Measurements from ENCODE around the gene NPNT. TPM values are rescaled to one million over a fixed set of nuclear protein-coding genes. Genes with fewer than 3 reads are reported as not detected.

NPNT gene
- total and polyA plus RNA-seq, 2 donors from 2014 or later = 78.3 to 117 TPM

- intact Hi-C loops (cut with DNase I) = no loop called here
- H3K4me3 ChIP-seq (ENCODE audit: low read length in 3 of 3) = no peak overlapping the region
- no peak for TF ChIP-seq CTCF (IDR thresholded peaks at IDR 0.05; ENCODE audit: borderline replicate concordance, extremely low read depth, insufficient read depth)
- DNase-seq = no peak
- H3K27ac ChIP-seq (ENCODE audit: low read depth in 2 of 2, low read length in 2 of 2) = no peak overlapping the region
- no peaks in the 10 kb centered on the region for H3K27me3 ChIP-seq (ENCODE audit: control insufficient read depth, insufficient read depth, low read length)
- no peaks in the 10 kb centered on the region for H3K36me3 ChIP-seq (ENCODE audit: control insufficient read depth in 2 of 3, insufficient read depth in 3 of 3, low read length in 3 of 3)
- peaks cover 0 to 3% (median 0%) of the 10 kb centered on the region in 3 donors for H3K4me1 ChIP-seq (ENCODE audit: control insufficient read depth in 2 of 3, insufficient read depth in 2 of 3, low read depth in 1 of 3, low read length in 3 of 3)
- no peak for FAIRE-seq
- H3K9me3 ChIP-seq (ENCODE audit: control insufficient read depth in 2 of 3, insufficient read depth in 1 of 3, low read length in 3 of 3) = no peaks in the 10 kb centered on the region
- no peak overlapping the region for H3K9ac ChIP-seq (ENCODE audit: low read length in 3 of 3)
Observed at GRCh38 chr4:105970371-105970770, 75.1 kb downstream of the NPNT start.

DNA sequence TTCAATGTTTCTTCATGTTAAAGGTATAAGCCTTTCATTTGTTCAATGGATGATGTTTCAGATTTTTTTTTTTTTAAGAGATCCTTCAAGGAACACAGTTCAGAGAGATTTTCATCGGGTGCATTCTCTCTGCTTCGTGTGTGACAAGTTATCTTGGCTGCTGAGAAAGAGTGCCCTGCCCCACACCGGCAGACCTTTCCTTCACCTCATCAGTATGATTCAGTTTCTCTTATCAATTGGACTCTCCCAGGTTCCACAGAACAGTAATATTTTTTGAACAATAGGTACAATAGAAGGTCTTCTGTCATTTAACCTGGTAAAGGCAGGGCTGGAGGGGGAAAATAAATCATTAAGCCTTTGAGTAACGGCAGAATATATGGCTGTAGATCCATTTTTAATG is 75.8 kb downstream of the NPNT start:
- Histone ChIP-seq H3K27ac (ENCODE audit: low read depth in 2 of 2, low read length in 2 of 2) (no peak overlapping the region), H3K9ac (ENCODE audit: low read length in 3 of 3) (no peak overlapping the region), H3K36me3 (ENCODE audit: control insufficient read depth in 2 of 3, insufficient read depth in 3 of 3, low read length in 3 of 3) (no peaks in the 10 kb centered on the region), H3K4me3 (ENCODE audit: low read length in 3 of 3) (no peak overlapping the region), H3K9me3 (ENCODE audit: control insufficient read depth in 2 of 3, insufficient read depth in 1 of 3, low read length in 3 of 3) (no peaks in the 10 kb centered on the region), H3K27me3 (ENCODE audit: control insufficient read depth, insufficient read depth, low read length) (no peaks in the 10 kb centered on the region), H3K4me1 (ENCODE audit: control insufficient read depth in 2 of 3, insufficient read depth in 2 of 3, low read depth in 1 of 3, low read length in 3 of 3) (peaks cover 0 to 3% (median 0%) of the 10 kb centered on the region in 3 donors)
- intact Hi-C loops (cut with DNase I) = no loop called here
- no peak for TF ChIP-seq CTCF (IDR thresholded peaks at IDR 0.05; ENCODE audit: borderline replicate concordance, extremely low read depth, insufficient read depth)
- FAIRE-seq = no peak
- no peak for DNase-seq

GRCh38 chr4:105972946-105973621 is 77.8 kb downstream of the NPNT start:
- Histone ChIP-seq H3K9ac (ENCODE audit: low read length in 3 of 3) (no peak overlapping the region), H3K36me3 (ENCODE audit: control insufficient read depth in 2 of 3, insufficient read depth in 3 of 3, low read length in 3 of 3) (no peaks in the 10 kb centered on the region), H3K27me3 (ENCODE audit: control insufficient read depth, insufficient read depth, low read length) (no peaks in the 10 kb centered on the region), H3K9me3 (ENCODE audit: control insufficient read depth in 2 of 3, insufficient read depth in 1 of 3, low read length in 3 of 3) (no peaks in the 10 kb centered on the region), H3K4me1 (ENCODE audit: control insufficient read depth in 2 of 3, insufficient read depth in 2 of 3, low read depth in 1 of 3, low read length in 3 of 3) (no peaks in the 10 kb centered on the region), H3K27ac (ENCODE audit: low read depth in 2 of 2, low read length in 2 of 2) (no peak overlapping the region), H3K4me3 (ENCODE audit: low read length in 3 of 3) (no peak overlapping the region)
- FAIRE-seq (no peak), DNase-seq (no peak)
- no peak for TF ChIP-seq CTCF (IDR thresholded peaks at IDR 0.05; ENCODE audit: borderline replicate concordance, extremely low read depth, insufficient read depth)
- intact Hi-C loops (cut with DNase I) = no loop called here

- DNase-seq (no peak), FAIRE-seq (no peak)
- H3K36me3 ChIP-seq (ENCODE audit: control insufficient read depth in 2 of 3, insufficient read depth in 3 of 3, low read length in 3 of 3) = no peaks in the 10 kb centered on the region
- H3K4me1 ChIP-seq (ENCODE audit: control insufficient read depth in 2 of 3, insufficient read depth in 2 of 3, low read depth in 1 of 3, low read length in 3 of 3) = peaks cover 0 to 6% (median 3%) of the 10 kb centered on the region in 3 donors
- no peak for TF ChIP-seq CTCF (IDR thresholded peaks at IDR 0.05; ENCODE audit: borderline replicate concordance, extremely low read depth, insufficient read depth)
- H3K27ac ChIP-seq (ENCODE audit: low read depth in 2 of 2, low read length in 2 of 2) = no peak overlapping the region
- H3K27me3 ChIP-seq (ENCODE audit: control insufficient read depth, insufficient read depth, low read length) = no peaks in the 10 kb centered on the region
- no peak overlapping the region for H3K4me3 ChIP-seq (ENCODE audit: low read length in 3 of 3)
- H3K9ac ChIP-seq (ENCODE audit: low read length in 3 of 3) = no peak overlapping the region
- no peaks in the 10 kb centered on the region for H3K9me3 ChIP-seq (ENCODE audit: control insufficient read depth in 2 of 3, insufficient read depth in 1 of 3, low read length in 3 of 3)
- intact Hi-C loops (cut with DNase I) = no loop called here
Observed at GRCh38 chr4:105976915-105977314, 81.6 kb downstream of the NPNT start.

Data from kidney (tissue), 14 donors.